Colonic mucosa (tissue), 4 donors: Measurements from ENCODE around the gene FBXO44. TPM values are rescaled to one million over a fixed set of nuclear protein-coding genes. Genes with fewer than 3 reads are reported as not detected.

Experiments
- DNase-seq: peaks from one replicate; pipeline ENCODE4 v3.0.0-alpha.2; 2020
- H3K27ac ChIP-seq: fragments of 200-600 bp; one replicate; pipeline ENCODE4 v1.8.0; 2021
- H3K27me3 ChIP-seq: fragments of 200-600 bp; one replicate; pipeline ENCODE4 v1.8.0; 2021
- H3K36me3 ChIP-seq: fragments of 200-600 bp; one replicate; pipeline ENCODE4 v1.8.0; 2021
- H3K4me1 ChIP-seq: fragments of 200-600 bp; one replicate; pipeline ENCODE4 v1.8.0; 2021; ENCODE audit warnings: mild to moderate bottlenecking
- H3K4me3 ChIP-seq: fragments of 200-600 bp; one replicate; pipeline ENCODE4 v1.8.0; 2021
- H3K9ac ChIP-seq, 2 donors: one replicate each; pipeline ENCODE4 v1.7.0; 2013; ENCODE audit warnings: control low read depth in 2 of 2, low read depth in 2 of 2, low read length in 2 of 2
- H3K9me3 ChIP-seq: fragments of 200-600 bp; one replicate; pipeline ENCODE4 v1.8.0; 2021
- intact Hi-C: fragments of 100-400 bp; cut with DNase I; formaldehyde crosslinking; loops from one replicate; pipeline ENCODE4 v1.14.1; 2022
- total RNA-seq, 2 donors: library from RNA; stranded (reverse); fragmentation: NEBNext Ultra II Directional in 1 of 2; extraction: Animal tissue kit (Norgen Biotek cat#: 25700) in 1 of 2; gene quantifications; one replicate each; pipeline ENCODE4 v1.2.1, GENCODE V29; 2021
- TF ChIP-seq, protein P1 (sequence below): fragments of 200-600 bp; IDR thresholded peaks from one replicate; pipeline ENCODE4 v1.8.0; 2022; ENCODE audit warnings: antibody characterized with exemption, mild to moderate bottlenecking
- donor health status: healthy.
- donor health status: DM: no; HTN: no; CAD: no.
- donor health status: DM: no; HTN: no; CAD: no.

FBXO44 gene
- total RNA-seq, 2 donors from 2014 or later, result 5.3 to 7.5 TPM

DNA sequence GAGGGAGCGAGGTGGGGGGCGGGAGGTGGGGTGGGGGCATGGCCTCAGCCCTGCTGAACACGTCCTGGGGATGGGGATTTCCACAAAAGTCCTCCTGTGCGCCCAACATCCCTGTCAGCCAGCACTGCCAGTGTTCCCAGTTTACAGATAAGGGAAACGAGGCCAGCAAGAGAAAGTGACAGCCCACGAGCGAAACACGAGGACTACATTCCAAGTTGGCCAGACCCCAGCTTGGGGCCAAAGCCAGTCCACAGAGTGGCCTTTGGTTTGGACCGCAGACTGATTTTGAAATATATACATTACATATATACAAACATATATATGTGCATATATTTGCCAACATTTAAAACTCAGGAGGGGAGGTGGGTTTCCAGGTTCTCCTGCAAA lies 5.4 kb upstream of the FBXO44 start:
- intact Hi-C loops, result no loop called here
- H3K36me3 ChIP-seq, result no peaks in the 10 kb centered on the region
- no peak for DNase-seq
- H3K9ac ChIP-seq, result no peak overlapping the region
- no peaks in the 10 kb centered on the region for H3K27me3 ChIP-seq
- TF ChIP-seq, protein P1, sequence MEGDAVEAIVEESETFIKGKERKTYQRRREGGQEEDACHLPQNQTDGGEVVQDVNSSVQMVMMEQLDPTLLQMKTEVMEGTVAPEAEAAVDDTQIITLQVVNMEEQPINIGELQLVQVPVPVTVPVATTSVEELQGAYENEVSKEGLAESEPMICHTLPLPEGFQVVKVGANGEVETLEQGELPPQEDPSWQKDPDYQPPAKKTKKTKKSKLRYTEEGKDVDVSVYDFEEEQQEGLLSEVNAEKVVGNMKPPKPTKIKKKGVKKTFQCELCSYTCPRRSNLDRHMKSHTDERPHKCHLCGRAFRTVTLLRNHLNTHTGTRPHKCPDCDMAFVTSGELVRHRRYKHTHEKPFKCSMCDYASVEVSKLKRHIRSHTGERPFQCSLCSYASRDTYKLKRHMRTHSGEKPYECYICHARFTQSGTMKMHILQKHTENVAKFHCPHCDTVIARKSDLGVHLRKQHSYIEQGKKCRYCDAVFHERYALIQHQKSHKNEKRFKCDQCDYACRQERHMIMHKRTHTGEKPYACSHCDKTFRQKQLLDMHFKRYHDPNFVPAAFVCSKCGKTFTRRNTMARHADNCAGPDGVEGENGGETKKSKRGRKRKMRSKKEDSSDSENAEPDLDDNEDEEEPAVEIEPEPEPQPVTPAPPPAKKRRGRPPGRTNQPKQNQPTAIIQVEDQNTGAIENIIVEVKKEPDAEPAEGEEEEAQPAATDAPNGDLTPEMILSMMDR, result no peak
- H3K27ac ChIP-seq, result no peak overlapping the region
- H3K4me1 ChIP-seq, result peaks cover 9% of the 10 kb centered on the region
- no peaks in the 10 kb centered on the region for H3K9me3 ChIP-seq
- H3K4me3 ChIP-seq, result no peak overlapping the region

DNA sequence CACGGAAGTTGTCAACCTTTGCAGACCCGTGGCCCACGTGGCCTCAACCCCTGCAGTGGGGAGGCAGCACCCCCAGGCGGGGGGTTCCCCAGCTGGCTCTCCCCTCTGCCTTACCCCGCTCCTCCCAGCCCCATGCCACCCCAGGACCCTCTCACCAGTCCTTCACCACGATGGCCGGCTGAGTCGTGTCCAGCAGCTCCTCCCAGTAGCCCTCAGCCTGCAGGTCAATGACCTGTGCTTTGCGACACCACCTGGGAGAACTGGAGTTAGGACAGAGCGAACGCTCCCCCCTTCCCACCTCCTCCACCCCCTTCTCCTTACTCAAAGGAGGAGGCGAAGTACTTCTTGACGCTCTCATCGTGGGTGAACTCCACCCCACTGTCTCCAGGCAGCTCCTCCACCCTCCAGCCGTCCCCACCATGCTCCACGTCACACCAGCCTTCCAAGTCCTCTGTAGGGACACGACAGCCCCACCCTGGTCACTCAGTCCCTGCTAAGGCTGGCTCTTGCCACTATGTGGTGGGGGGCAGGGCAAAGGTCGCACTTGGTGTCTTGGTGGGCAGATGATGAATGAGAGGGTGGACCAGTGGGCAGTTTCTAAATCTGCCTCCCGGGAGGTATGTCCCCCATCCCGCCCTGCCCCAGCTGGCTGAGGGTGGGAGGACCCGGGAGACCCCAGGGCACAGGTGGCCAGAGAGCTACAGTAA lies 4.9 kb upstream of the FBXO44 start:
- no peak for DNase-seq
- H3K9me3 ChIP-seq, result no peaks in the 10 kb centered on the region
- peak overlapping the region in 1 of 2 donors; percentile 56 for H3K9ac ChIP-seq
- intact Hi-C loops, result loop anchor here (5.0 kb wide), 1 partner anchor 73 kb away; no protein-coding TSS in a partner anchor
- H3K27ac ChIP-seq, result no peak overlapping the region
- TF ChIP-seq, protein P1, result no peak
- no peak overlapping the region for H3K4me3 ChIP-seq
- no peaks in the 10 kb centered on the region for H3K36me3 ChIP-seq
- H3K4me1 ChIP-seq, result peaks cover 9% of the 10 kb centered on the region
- no peaks in the 10 kb centered on the region for H3K27me3 ChIP-seq

DNA sequence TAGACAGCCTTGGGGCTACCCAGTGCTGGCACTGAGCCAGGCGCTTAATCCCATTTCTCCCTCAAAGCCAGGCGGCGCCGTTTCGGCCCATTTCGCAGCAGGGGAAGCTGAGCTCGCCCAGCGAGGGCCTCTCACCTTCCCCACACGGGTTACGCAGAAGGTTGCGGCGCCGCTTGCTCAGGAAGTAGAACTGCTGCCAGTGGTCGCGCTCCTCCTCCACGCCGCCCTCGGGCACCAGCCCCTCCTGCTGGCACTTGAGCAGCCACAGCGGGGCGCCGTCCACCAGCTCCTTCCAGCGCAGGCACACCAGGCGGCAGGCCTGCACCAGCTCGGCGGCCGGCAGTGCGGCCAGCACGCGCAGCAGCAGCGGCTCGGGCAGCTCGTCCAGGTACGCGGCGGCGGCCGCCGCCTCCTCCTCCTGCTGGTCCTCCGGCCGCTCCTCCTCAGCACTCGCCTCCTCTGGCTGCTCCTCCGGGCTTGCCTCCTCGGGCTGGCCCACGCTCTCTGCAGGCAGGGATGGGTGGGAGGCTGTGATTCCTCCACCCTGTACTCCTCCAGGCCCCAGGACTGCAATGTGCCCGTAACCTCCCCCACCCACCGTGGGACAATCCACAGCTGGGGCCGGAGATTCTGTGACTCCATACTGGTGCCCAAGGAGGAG lies 4.2 kb upstream of the FBXO44 start:
- intact Hi-C loops, result loop anchor here (5.0 kb wide), 1 partner anchor 72 kb away; no protein-coding TSS in a partner anchor
- H3K27ac ChIP-seq, result no peak overlapping the region
- H3K4me3 ChIP-seq, result no peak overlapping the region
- DNase-seq, result peak; percentile 72
- TF ChIP-seq, protein P1, result peak; percentile 68
- no peaks in the 10 kb centered on the region for H3K27me3 ChIP-seq
- no peaks in the 10 kb centered on the region for H3K36me3 ChIP-seq
- H3K9me3 ChIP-seq, result no peaks in the 10 kb centered on the region
- peaks cover 9% of the 10 kb centered on the region for H3K4me1 ChIP-seq
- H3K9ac ChIP-seq, result peak overlapping the region in 1 of 2 donors; percentile 56

DNA sequence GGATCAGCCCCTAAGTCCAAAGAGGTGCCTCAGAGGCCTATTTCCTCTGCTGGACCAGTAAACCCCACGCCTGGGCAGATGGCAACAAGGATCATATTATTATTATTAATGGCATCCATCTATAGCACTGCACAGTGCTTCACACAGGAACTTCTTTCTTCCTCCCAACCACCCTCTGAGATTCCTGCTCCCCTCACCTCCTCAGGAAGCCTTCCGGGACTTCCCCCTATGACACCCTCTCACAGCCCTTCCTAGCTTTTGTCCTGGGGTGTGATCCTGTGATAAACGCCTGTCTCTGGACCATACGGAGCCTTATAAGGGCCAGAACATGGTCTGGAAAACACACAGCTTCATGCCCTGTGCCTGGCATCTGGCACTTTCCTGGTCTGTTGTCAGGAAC lies 3.7 kb upstream of the FBXO44 start:
- TF ChIP-seq, protein P1, result no peak
- no peak overlapping the region for H3K4me3 ChIP-seq
- H3K9ac ChIP-seq, result no peak overlapping the region
- no peaks in the 10 kb centered on the region for H3K27me3 ChIP-seq
- no peaks in the 10 kb centered on the region for H3K9me3 ChIP-seq
- H3K36me3 ChIP-seq, result no peaks in the 10 kb centered on the region
- DNase-seq, result no peak
- intact Hi-C loops, result loop anchor here (5.0 kb wide), 1 partner anchor 71 kb away; no protein-coding TSS in a partner anchor
- no peak overlapping the region for H3K27ac ChIP-seq
- peaks cover 9% of the 10 kb centered on the region for H3K4me1 ChIP-seq

DNA sequence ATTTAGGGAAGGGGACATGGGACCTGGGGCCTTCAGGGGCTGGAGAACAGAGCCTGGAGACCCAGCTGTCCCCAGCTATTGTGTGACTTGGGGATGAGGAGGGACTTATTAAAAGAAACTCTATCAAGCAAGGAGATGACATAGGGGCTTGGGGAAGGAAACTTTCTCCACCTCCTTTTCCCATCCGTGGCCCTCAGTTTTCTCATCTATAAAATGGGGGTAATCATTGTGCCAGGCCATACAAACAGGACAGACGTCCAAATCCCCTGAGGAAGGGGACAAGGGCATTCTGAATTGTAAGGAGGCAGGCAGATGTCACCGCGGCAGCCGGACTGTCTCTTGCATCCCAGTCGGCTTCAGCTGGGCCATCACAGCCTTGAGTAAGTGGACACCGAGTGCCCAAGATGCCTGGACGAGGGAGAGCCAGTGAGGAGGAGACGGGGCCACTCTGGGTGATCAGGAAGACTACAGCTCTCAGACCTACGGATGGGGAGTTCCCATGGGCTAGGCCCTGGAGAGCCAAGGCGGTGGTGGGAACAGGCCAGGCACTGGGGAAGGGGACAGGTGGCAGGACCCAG lies 2.4 kb upstream of the FBXO44 start:
- intact Hi-C loops, result loop anchor here (5.0 kb wide), 1 partner anchor 70 kb away; no protein-coding TSS in a partner anchor
- Histone ChIP-seq H3K4me3 (no peak overlapping the region), H3K4me1 (peaks cover 9% of the 10 kb centered on the region), H3K27ac (no peak overlapping the region), H3K9me3 (no peaks in the 10 kb centered on the region), H3K36me3 (no peaks in the 10 kb centered on the region), H3K9ac (no peak overlapping the region), H3K27me3 (no peaks in the 10 kb centered on the region)
- DNase-seq, result no peak
- TF ChIP-seq, protein P1, result no peak
